ACHN (cell line): ENCODE results near the gene MAML2.

Experiments
- DNase-seq: peaks from one replicate; pipeline ENCODE4 v3.0.0-alpha.2; 2015
- in situ Hi-C: cut with HindIII; loops from 2 replicates; pipeline ENCODE4 v1.10.0; 2017; ENCODE audit warnings: low sequenced_read_pairs, low pct_ligation_motif_present, low pct_unique_long_range_greater_than_20kb

Gene MAML2

DNA sequence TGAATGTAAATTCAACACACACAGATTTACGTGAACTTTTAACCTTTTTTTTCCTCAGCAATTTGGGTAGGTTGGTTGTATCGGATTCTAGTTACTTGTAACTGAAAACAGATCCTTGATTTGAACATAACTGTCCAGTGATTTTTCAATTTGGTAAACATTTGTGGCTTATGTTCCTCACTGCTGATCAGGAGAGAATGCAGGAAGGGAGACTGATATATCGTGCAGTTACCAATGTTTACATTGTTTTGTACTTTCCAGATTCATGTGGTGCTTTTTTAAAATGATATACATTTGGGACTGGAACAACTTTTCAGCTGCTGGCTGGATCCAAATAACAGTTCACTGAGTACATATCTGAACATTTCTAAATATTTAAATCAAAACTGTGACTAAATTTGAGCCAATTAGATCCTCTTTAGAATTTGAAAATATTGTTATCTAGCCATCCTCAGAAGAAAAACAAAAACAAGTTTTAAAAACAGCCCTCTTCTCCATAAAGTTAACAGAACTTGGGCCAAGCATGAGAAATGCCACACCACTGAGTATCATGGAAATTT, 334.8 kb downstream of the MAML2 start:
- DNase-seq, result no peak
- in situ Hi-C loops, result no loop called here

DNA sequence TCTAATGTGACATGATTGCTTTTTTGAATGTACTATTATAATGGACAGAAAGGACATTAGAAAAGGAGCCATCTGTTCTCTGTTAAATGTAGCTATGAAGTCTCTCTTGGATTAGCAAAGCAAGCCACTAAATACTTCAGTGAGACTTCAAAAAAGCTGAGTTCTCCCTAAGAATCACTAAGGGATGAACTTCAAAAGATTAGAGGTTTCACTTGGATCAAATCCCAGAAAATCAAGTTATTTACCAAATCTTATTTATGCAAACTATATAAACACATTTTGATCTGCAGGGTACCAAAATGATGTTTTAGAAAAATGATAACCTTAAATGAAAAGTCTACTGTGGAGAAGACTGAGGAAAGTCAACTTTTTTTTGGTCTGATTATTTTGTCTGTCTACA, 337.0 kb downstream of the MAML2 start:
- in situ Hi-C loops, result no loop called here

DNA sequence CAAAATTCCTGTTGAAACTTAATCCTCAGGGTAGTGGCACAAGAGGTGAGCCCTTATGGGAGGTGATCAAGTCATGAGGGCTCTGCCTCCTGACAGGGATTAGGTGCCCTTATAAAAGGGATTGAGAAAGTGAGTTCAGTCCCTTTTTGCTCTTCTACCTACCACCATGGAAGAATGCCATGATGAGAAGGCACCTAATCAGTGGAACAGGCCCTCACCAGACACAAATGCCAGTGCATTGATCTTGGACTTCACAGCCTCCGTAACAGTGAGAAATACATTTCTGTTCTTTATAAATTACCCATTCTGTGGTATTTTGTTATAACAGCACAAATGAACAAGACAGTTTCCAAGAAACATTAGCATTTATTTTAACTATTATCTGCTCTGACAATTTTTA, 338.1 kb downstream of the MAML2 start:
- no peak for DNase-seq
- in situ Hi-C loops, result no loop called here

More for the DNA sequence above, 337.0 kb downstream of the MAML2 start:
- DNase-seq, result no peak

GRCh38 chr11:96002754-96003290, 340.2 kb downstream of the MAML2 start:
- in situ Hi-C loops, result no loop called here

DNA sequence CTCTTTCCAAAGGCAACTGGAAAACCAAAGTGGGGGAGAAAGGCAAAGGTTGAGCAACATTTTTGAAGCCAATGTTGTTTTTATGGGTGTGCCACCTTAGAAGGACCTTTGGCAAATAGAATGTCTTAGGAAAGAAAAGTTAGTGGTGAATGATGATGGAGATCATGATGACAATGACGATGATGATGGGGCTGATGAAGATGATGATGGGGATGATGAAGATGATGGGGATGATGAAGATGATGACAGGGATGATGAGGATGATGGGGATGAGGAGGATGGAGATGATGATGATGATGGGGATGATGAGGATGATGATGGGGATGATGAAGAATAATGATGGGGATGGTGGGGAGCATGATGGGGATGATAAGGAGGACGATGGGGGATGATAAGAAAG, 340.7 kb downstream of the MAML2 start:
- no peak for DNase-seq
- in situ Hi-C loops, result no loop called here

More at GRCh38 chr11:96002754-96003290, 340.2 kb downstream of the MAML2 start:
- no peak for DNase-seq

DNA sequence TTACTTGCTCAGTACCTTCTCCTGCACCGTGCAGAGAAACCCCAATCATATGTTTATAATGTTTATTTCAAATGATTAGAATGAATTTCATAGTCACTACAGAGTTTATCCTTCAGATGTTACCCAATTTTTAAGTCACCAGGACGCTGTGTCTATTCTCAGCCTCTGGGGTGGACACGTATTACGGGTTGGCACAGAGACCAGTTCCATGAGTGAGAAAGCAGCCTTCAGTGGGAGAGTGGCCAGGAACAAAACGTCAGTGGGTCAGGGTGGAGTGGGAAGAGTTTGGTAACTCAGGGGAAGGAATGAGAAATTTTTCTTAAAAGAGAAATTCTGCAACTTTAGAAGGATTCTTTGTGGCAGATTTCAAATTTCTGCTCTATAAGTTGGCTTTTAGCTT, 342.0 kb downstream of the MAML2 start:
- in situ Hi-C loops, result no loop called here
- no peak for DNase-seq

DNA sequence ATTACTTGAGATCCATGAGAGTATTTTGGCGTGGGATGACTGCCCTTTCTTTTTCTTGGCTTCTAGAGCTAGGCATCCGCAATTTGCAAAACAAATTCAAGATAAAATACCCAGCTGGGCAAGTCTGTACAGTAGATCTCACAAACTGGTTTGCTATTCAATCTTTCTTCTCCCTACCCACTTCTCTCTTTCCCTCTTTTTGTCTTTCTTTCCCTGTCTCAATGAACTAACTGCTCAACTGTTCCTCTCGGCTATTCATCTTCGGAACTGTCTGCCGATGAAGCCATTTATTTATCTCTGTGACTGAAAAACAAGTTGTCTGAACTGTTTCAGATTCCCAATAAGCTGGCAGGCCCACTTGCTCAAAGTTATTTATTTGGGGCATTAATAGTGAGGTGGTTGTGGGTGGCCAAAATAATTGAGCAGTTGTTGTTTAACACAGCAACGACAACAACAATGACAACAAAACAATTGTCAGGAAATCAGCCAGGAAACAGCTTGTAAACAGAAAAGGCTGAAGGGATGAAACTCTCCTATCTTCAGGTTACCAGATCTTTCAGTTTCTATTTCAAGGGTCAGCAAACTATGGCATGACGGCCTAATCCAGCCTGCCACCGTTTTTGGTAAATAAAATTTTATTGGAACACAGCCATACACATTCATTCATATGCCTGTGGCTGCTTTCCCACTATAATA, 343.1 kb downstream of the MAML2 start:
- DNase-seq, result no peak
- in situ Hi-C loops, result no loop called here

DNA sequence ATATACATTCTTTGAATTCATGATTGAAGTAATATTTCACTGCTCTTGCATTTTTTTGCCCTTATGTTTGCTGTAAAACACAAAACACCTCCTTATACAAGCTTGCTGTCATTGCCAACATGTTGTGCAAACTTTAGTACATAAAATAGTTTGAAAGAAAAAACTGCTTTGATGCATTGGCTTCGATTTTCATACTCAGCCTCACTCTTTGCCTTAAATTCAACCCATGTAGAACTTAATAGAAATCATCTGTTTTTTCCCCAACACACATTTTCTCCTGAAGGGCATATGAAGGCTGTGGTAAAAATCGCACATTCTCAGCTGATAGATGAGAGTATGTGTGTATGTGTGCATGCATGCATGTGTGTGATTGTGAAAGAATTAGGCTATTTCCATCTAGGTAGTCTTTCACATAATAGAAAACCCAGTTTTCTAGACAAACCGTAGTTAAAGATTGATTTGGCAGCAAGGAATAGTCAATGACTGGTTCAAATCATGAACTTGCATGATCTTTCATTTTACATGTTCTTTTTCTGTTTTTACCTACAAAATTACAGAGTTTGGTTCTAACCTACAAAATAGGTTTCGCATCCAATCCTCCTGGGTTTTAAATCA, 346.3 kb downstream of the MAML2 start:
- in situ Hi-C loops, result no loop called here
- DNase-seq, result no peak

- in situ Hi-C loops, result no loop called here
- no peak for DNase-seq
Measured at GRCh38 chr11:95994329-95994728, 348.7 kb downstream of the MAML2 start.

DNA sequence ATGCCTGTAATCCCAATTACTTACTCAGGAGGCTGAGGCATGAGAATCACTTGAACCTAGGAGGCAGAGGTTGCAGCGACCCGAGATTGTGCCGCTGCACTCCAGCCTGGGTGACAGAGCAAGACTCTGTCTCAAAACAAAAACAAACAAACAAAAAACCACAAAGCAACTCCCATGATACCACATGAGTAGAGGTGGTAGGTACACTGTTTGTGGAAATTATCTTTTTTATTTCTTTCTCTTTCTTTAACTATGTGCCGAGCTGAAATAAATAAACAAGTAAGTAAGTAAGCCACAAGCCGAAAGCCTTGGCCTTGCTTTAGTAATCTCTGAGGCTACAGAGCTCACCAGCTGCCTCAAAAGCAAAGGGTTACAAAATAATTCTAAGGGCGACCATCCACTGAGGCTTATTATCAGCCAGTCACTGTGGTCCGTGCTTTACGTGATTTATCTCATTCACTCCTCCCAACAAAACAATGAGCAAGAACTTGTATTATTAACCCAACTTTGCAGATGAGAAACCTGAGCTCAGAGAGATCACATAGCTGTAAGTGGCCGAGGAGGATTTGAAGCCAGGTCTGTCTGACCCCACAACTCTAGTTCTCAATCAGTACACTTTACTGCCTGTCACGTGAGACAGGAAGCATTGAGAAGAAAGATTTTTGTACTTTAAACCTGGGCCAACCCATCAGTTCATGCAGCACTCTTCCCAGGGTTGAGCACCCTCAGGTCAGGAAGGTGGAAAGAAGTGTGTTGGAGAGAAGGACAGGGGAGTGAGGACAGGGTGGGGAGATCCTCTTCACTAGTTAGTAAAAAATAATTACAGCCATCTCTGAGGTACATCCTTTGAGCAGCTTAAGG, 349.3 kb downstream of the MAML2 start:
- no peak for DNase-seq

GRCh38 chr11:95991545-95991944, 351.4 kb downstream of the MAML2 start:
- DNase-seq, result no peak
- in situ Hi-C loops, result no loop called here

More for the DNA sequence above, 349.3 kb downstream of the MAML2 start:
- in situ Hi-C loops, result no loop called here

GRCh38 chr11:95991101-95991500, 351.9 kb downstream of the MAML2 start:
- in situ Hi-C loops, result no loop called here
- peak; percentile 8 for DNase-seq

- in situ Hi-C loops, result no loop called here
Measured at GRCh38 chr11:95989780-95990179, 353.2 kb downstream of the MAML2 start.

GRCh38 chr11:95989076-95989605, 353.9 kb downstream of the MAML2 start:
- in situ Hi-C loops, result no loop called here
- no peak for DNase-seq

More at GRCh38 chr11:95989780-95990179, 353.2 kb downstream of the MAML2 start:
- DNase-seq, result no peak

DNA sequence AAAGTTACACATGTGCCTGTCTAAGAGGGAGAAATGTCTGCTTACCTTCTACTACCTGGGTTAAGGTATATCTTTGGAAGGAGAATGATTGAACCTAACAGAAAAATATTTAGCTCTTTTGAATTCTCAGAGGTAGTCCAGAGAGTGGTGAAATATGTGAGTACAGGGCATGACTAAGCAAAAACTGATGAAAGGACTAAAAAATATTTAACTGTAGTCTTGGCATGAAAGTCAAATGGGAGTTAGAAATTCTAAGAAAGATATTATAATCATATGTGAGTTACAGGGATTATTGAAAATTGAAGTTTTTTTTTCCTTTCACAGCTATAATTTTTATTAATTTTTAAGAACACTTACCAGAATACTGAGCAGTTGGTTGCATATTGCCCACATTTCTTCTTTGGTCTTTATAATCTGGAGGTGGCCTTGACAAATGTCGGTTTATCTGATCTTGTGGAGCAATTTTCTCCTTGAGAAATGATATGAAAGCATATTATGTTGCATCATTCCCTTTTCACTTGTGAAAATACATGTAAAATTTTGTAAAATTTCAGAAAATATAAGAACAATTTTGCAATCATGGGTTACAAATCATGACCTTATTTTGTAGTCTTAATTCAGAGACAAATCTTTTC, 357.7 kb downstream of the MAML2 start:
- in situ Hi-C loops, result no loop called here
- peak; percentile 4 for DNase-seq

DNA sequence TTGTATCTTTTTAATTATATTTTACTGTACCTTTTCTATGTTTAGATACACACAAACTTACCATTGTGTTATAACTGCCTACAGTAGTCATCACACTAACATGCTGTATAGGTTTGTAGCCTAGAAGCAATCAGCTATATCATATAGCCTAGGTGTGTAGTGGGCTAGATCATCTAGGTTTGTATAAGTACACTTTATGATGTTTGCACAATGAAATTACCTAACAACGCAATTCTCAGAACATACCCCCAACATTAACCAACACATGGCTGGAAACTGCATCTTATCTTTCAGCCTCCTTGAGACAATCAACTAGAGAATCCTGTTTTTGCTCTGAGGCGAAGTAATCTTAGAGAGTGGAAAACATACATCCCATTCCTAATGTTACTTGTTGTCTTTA, 358.9 kb downstream of the MAML2 start:
- in situ Hi-C loops, result no loop called here
- no peak for DNase-seq

GRCh38 chr11:95977534-95978174, 365.3 kb downstream of the MAML2 start:
- in situ Hi-C loops, result no loop called here
- no peak for DNase-seq

GRCh38 chr11:95976550-95976949, 366.4 kb downstream of the MAML2 start:
- DNase-seq, result no peak
- in situ Hi-C loops, result no loop called here
